ENCODE measurements around the gene SLC22A23. TPM values are rescaled to one million over a fixed set of nuclear protein-coding genes. Genes with fewer than 3 reads are reported as not detected.

SLC22A23 gene
- total and polyA plus RNA-seq, 2 experiments from 2014 or later = 6.1 to 38.3 TPM

GRCh38 chr6:3355358-3356055, 101.3 kb downstream of the SLC22A23 start:
- H3K4me1 ChIP-seq (ENCODE audit: insufficient read depth) = peaks cover 39% of the 10 kb centered on the region

More at GRCh38 chr6:3355358-3356055, 101.3 kb downstream of the SLC22A23 start:
- peak overlapping the region; percentile 56; the same call in 1 of the 2 replicates for H3K4me2 ChIP-seq
- Mint-ChIP-seq H3K9me3 (peaks cover 3% of the 10 kb centered on the region; the same call in 1 of the 3 replicates), H3K27ac (peak overlapping the region; percentile 94), H3K36me3 (ENCODE audit: low read depth) (peaks cover 7% of the 10 kb centered on the region), H3K4me1 (peaks cover 79% of the 10 kb centered on the region), H3K27me3 (ENCODE audit: insufficient read depth, low read depth, poor library complexity) (peaks cover 20% of the 10 kb centered on the region), H3K4me3 (peak overlapping the region; percentile 59)
- peak; percentile 20 for ATAC-seq
- H3K9me2 ChIP-seq (ENCODE audit: insufficient read depth) = no peaks in the 10 kb centered on the region
- no peak for TF ChIP-seq ZNF462 (CRISPR knock-in tag; IDR thresholded peaks at IDR 0.05)
- TF ChIP-seq STAT1 (IDR thresholded peaks at IDR 0.05; ENCODE audit: unreplicated experiment) = no peak
- no peak for TF ChIP-seq EZH2 (IDR thresholded peaks at IDR 0.05; ENCODE audit: low read depth, unreplicated experiment)
- TF ChIP-seq ZNF114 (CRISPR knock-in tag; IDR thresholded peaks at IDR 0.05) = no peak
- no peak for TF ChIP-seq EZH2phosphoT487 (IDR thresholded peaks at IDR 0.05; ENCODE audit: unreplicated experiment)
- TF ChIP-seq CREB1 (CRISPR knock-in tag; IDR thresholded peaks at IDR 0.05; ENCODE audit: low read depth) = no peak
- TF ChIP-seq JUNB (IDR thresholded peaks at IDR 0.05; ENCODE audit: unreplicated experiment) = no peak
- no peak for TF ChIP-seq ETS1 (IDR thresholded peaks at IDR 0.05)
- no peak for TF ChIP-seq POLR2AphosphoS5 (IDR thresholded peaks at IDR 0.05; ENCODE audit: low read depth)
- no peak for TF ChIP-seq ZNF331 (CRISPR knock-in tag; IDR thresholded peaks at IDR 0.05; ENCODE audit: low read depth)
- TF ChIP-seq NANOG (IDR thresholded peaks at IDR 0.05; ENCODE audit: borderline replicate concordance) = no peak
- TF ChIP-seq REST (IDR thresholded peaks at IDR 0.05; ENCODE audit: unreplicated experiment) = no peak
- TF ChIP-seq CTCF (conservative IDR thresholded peaks at IDR 0.05; ENCODE audit: low read depth in 2 of 2) = no peak
- H3F3A ChIP-seq (replicated peaks; ENCODE audit: low read depth) = peaks cover 19% of the 10 kb centered on the region; the same call in 1 of the 2 replicates
- DNase-seq (ENCODE audit: low spot score) = peak; percentile 38
- H4K20me1 ChIP-seq (replicated peaks; ENCODE audit: insufficient read depth) = 0 out of 2 replicates have a peak, but pooled peaks cover 4% of the 10 kb centered on the region
- no peak overlapping the region for H2AFZ ChIP-seq
- peak overlapping the region; percentile 94 for H3K27ac ChIP-seq (ENCODE audit: low read depth)
- peaks cover 31% of the 10 kb centered on the region for H3K79me2 ChIP-seq (replicated peaks; ENCODE audit: insufficient read depth)
- H3K4me3 ChIP-seq = no peak overlapping the region
- H3K36me3 ChIP-seq (ENCODE audit: insufficient read depth) = no peaks in the 10 kb centered on the region
- H3K27me3 ChIP-seq (ENCODE audit: insufficient read depth) = no peaks in the 10 kb centered on the region
